ENCODE data around the gene NGEF. TPM values are rescaled to one million over a fixed set of nuclear protein-coding genes. Genes with fewer than 3 reads are reported as not detected.

Gene NGEF
- total and polyA plus RNA-seq, 2 donors (not counting 1 experiment from before 2014, with no cell fraction given) = under 0.01 to 0.24 TPM

- no peak overlapping the region for H3K27ac ChIP-seq (ENCODE audit: insufficient read depth, low read length)
- no peak overlapping the region for H3K9ac ChIP-seq (ENCODE audit: insufficient read depth, low read length)
- H3K9me3 ChIP-seq (ENCODE audit: control insufficient read depth, insufficient read depth, low read depth, low read length) = no peaks in the 10 kb centered on the region
- no peaks in the 10 kb centered on the region for H3K36me3 ChIP-seq (ENCODE audit: control insufficient read depth, insufficient read depth, low read length)
- no peaks in the 10 kb centered on the region for H4K20me1 ChIP-seq (ENCODE audit: control insufficient read depth, extremely low read depth, insufficient read depth, low read length)
- H2AFZ ChIP-seq (ENCODE audit: low read length) = no peak overlapping the region
- no peaks in the 10 kb centered on the region for H3K79me2 ChIP-seq (ENCODE audit: control insufficient read depth, insufficient read depth, low read length)
- H3K4me2 ChIP-seq (ENCODE audit: extremely low read depth, insufficient read depth, low read length) = no peak overlapping the region
- H3K4me3 ChIP-seq (replicated peaks in 1 of 4; ENCODE audit: control extremely low read depth in 1 of 4, insufficient read depth in 1 of 4, low read depth in 3 of 4, low read length in 4 of 4) = no peak overlapping the region
- H3K27me3 ChIP-seq (ENCODE audit: control insufficient read depth, insufficient read depth, low read length) = no peaks in the 10 kb centered on the region
- DNase-seq (ENCODE audit: low read depth in 2 of 2) = no peak
- TF ChIP-seq CTCF (conservative IDR thresholded peaks at IDR 0.05 in 1 of 2, IDR thresholded peaks at IDR 0.05 in 1 of 2; ENCODE audit: low read depth in 1 of 2, low read length in 2 of 2) (no peak), EZH2 (IDR thresholded peaks at IDR 0.05; ENCODE audit: low read length, missing control alignments) (no peak)
- peaks cover 8% of the 10 kb centered on the region for H3K4me1 ChIP-seq (ENCODE audit: control insufficient read depth, extremely low read depth, insufficient read depth, low read length)
These were observed 26.9 kb downstream of the NGEF start for GRCh38 chr2:232986155-232986554.

GRCh38 chr2:232984451-232985207, 28.4 kb downstream of the NGEF start:
- Histone ChIP-seq H3K79me2 (ENCODE audit: control insufficient read depth, insufficient read depth, low read length) (no peaks in the 10 kb centered on the region), H2AFZ (ENCODE audit: low read length) (no peak overlapping the region), H4K20me1 (ENCODE audit: control insufficient read depth, extremely low read depth, insufficient read depth, low read length) (no peaks in the 10 kb centered on the region), H3K4me2 (ENCODE audit: extremely low read depth, insufficient read depth, low read length) (no peak overlapping the region), H3K4me3 (replicated peaks in 1 of 4; ENCODE audit: control extremely low read depth in 1 of 4, insufficient read depth in 1 of 4, low read depth in 3 of 4, low read length in 4 of 4) (no peak overlapping the region), H3K4me1 (ENCODE audit: control insufficient read depth, extremely low read depth, insufficient read depth, low read length) (peaks cover 14% of the 10 kb centered on the region), H3K27ac (ENCODE audit: insufficient read depth, low read length) (no peak overlapping the region), H3K9ac (ENCODE audit: insufficient read depth, low read length) (no peak overlapping the region), H3K9me3 (ENCODE audit: control insufficient read depth, insufficient read depth, low read depth, low read length) (no peaks in the 10 kb centered on the region), H3K36me3 (ENCODE audit: control insufficient read depth, insufficient read depth, low read length) (no peaks in the 10 kb centered on the region), H3K27me3 (ENCODE audit: control insufficient read depth, insufficient read depth, low read length) (no peaks in the 10 kb centered on the region)
- TF ChIP-seq CTCF (conservative IDR thresholded peaks at IDR 0.05 in 1 of 2, IDR thresholded peaks at IDR 0.05 in 1 of 2; ENCODE audit: low read depth in 1 of 2, low read length in 2 of 2) (no peak), EZH2 (IDR thresholded peaks at IDR 0.05; ENCODE audit: low read length, missing control alignments) (no peak)
- no peak for DNase-seq (ENCODE audit: low read depth in 2 of 2)

DNA sequence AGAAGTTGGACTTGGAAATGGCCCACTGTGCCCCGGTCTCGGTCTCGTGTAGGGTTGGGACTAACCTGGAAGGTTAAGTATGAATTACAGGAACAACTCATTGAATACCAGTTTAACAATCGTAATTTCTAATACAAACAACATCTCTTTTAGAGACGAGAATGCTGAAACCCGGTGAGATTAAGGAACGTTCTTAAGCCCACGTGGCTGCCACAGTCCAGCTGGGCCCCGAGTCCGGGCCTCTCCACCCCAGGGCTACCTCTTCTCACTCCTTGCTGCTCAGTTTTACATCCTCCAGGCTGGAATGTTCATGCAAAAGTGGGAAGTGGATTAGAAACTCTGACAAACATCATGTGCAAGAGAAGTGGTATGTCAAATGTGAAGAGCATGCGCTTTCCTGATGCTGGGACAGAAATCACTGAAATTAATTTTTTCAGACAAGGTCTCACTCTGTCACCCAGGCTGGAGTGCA, 29.4 kb downstream of the NGEF start:
- Histone ChIP-seq H3K4me3 (replicated peaks in 1 of 4; ENCODE audit: control extremely low read depth in 1 of 4, insufficient read depth in 1 of 4, low read depth in 3 of 4, low read length in 4 of 4) (no peak overlapping the region), H3K4me2 (ENCODE audit: extremely low read depth, insufficient read depth, low read length) (no peak overlapping the region), H3K36me3 (ENCODE audit: control insufficient read depth, insufficient read depth, low read length) (no peaks in the 10 kb centered on the region), H3K9me3 (ENCODE audit: control insufficient read depth, insufficient read depth, low read depth, low read length) (no peaks in the 10 kb centered on the region), H3K4me1 (ENCODE audit: control insufficient read depth, extremely low read depth, insufficient read depth, low read length) (peaks cover 14% of the 10 kb centered on the region), H2AFZ (ENCODE audit: low read length) (no peak overlapping the region), H3K27ac (ENCODE audit: insufficient read depth, low read length) (no peak overlapping the region), H3K79me2 (ENCODE audit: control insufficient read depth, insufficient read depth, low read length) (no peaks in the 10 kb centered on the region), H4K20me1 (ENCODE audit: control insufficient read depth, extremely low read depth, insufficient read depth, low read length) (no peaks in the 10 kb centered on the region), H3K27me3 (ENCODE audit: control insufficient read depth, insufficient read depth, low read length) (no peaks in the 10 kb centered on the region), H3K9ac (ENCODE audit: insufficient read depth, low read length) (no peak overlapping the region)
- no peak for DNase-seq (ENCODE audit: low read depth in 2 of 2)
- TF ChIP-seq EZH2 (IDR thresholded peaks at IDR 0.05; ENCODE audit: low read length, missing control alignments) (no peak), CTCF (conservative IDR thresholded peaks at IDR 0.05 in 1 of 2, IDR thresholded peaks at IDR 0.05 in 1 of 2; ENCODE audit: low read depth in 1 of 2, low read length in 2 of 2) (no peak)

All from fibroblast of lung (primary cell).